SJSA1 (cell line): ENCODE results near the gene ATP7B. TPM values are rescaled to one million over a fixed set of nuclear protein-coding genes. Genes with fewer than 3 reads are reported as not detected.

Experiments
- total RNA-seq: library from RNA; depleted of rRNA; stranded (reverse); fragments of >200 nt; shearing (Covaris generic); gene quantifications from 2 replicates; pipeline ENCODE4 v1.2.3, GENCODE V29; 2014; rRNA removed

ATP7B gene
- total RNA-seq, 1 experiment from 2014 or later: 2.2 TPM

Other genes with a start within 250 kb of the ATP7B start
- gene DHRS12, start 207.3 kb downstream of the ATP7B start, total RNA-seq: 1.3 and 5.9 TPM in 2 replicates
- gene TMEM272, start 166.3 kb downstream of the ATP7B start, total RNA-seq: 0.68 TPM in 1 of 2 replicates, not detected in the other
- gene CCDC70, start 149.5 kb downstream of the ATP7B start, total RNA-seq: 0.34 and 0.58 TPM in 2 replicates
- gene ALG11, start 948 bp upstream of the ATP7B start, total RNA-seq: 21.9 and 25.3 TPM in 2 replicates
- 12.1 and 16.7 TPM in 2 replicates for gene UTP14C, start 13.2 kb upstream of the ATP7B start, total RNA-seq
- gene NEK5, start 117.6 kb upstream of the ATP7B start, total RNA-seq: not detected in 2 replicates
- gene NEK3, start 148.1 kb upstream of the ATP7B start, total RNA-seq: 4.2 and 8.7 TPM in 2 replicates